Measurements from ENCODE around the gene GAL3ST2.
"Not testable (repeated sequence)": the region's sequence is repeated elsewhere in the genome, so short reads cannot be mapped to it uniquely, and the experiment has no call there.

The GAL3ST2 gene

GRCh38 chr2:241818229-241818942, 41.8 kb downstream of the GAL3ST2 start:
- no peaks in the 10 kb centered on the region for H3K79me2 ChIP-seq (ENCODE audit: insufficient read depth, low read depth)
- no peak overlapping the region for H3K4me2 ChIP-seq
- no peaks in the 10 kb centered on the region for H3K36me3 ChIP-seq (ENCODE audit: insufficient read depth)
- H3K27ac ChIP-seq = no peak overlapping the region
- no peaks in the 10 kb centered on the region for H3K4me1 ChIP-seq (ENCODE audit: low read depth, poor library complexity, severe bottlenecking)
- H3K9ac ChIP-seq = no peak overlapping the region
- no peak overlapping the region for H2AFZ ChIP-seq (ENCODE audit: low read depth)
- H3K27me3 ChIP-seq (ENCODE audit: insufficient read depth, low read depth) = peaks cover 48% of the 10 kb centered on the region; the same call in 1 of the 2 replicates
- no peak for TF ChIP-seq CTCF (conservative IDR thresholded peaks at IDR 0.05; ENCODE audit: low read depth, low read length)
- no peaks in the 10 kb centered on the region for H4K20me1 ChIP-seq (ENCODE audit: insufficient read depth)
- H3K4me3 ChIP-seq (IDR thresholded peaks at IDR 0.05; ENCODE audit: insufficient read depth, low read depth, low read length) = no peak overlapping the region

GRCh38 chr2:241818943-241819270, 42.3 kb downstream of the GAL3ST2 start:
- H2AFZ ChIP-seq (ENCODE audit: low read depth) = no peak overlapping the region
- no peaks in the 10 kb centered on the region for H3K4me1 ChIP-seq (ENCODE audit: low read depth, poor library complexity, severe bottlenecking)
- H4K20me1 ChIP-seq (ENCODE audit: insufficient read depth) = no peaks in the 10 kb centered on the region
- peaks cover 47% of the 10 kb centered on the region; the same call in 1 of the 2 replicates for H3K27me3 ChIP-seq (ENCODE audit: insufficient read depth, low read depth)
- H3K4me2 ChIP-seq = no peak overlapping the region
- no peak overlapping the region for H3K27ac ChIP-seq
- H3K79me2 ChIP-seq (ENCODE audit: insufficient read depth, low read depth) = no peaks in the 10 kb centered on the region
- no peak overlapping the region for H3K4me3 ChIP-seq (IDR thresholded peaks at IDR 0.05; ENCODE audit: insufficient read depth, low read depth, low read length)
- no peak overlapping the region for H3K9ac ChIP-seq
- H3K36me3 ChIP-seq (ENCODE audit: insufficient read depth) = no peaks in the 10 kb centered on the region
- TF ChIP-seq CTCF (conservative IDR thresholded peaks at IDR 0.05; ENCODE audit: low read depth, low read length) = no peak

- H4K20me1 ChIP-seq (ENCODE audit: insufficient read depth); H3K27ac ChIP-seq; H3K4me3 ChIP-seq (IDR thresholded peaks at IDR 0.05; ENCODE audit: insufficient read depth, low read depth, low read length); H3K4me2 ChIP-seq; H3K36me3 ChIP-seq (ENCODE audit: insufficient read depth); H3K9ac ChIP-seq; H3K4me1 ChIP-seq (ENCODE audit: low read depth, poor library complexity, severe bottlenecking); H2AFZ ChIP-seq (ENCODE audit: low read depth); H3K79me2 ChIP-seq (ENCODE audit: insufficient read depth, low read depth): not testable (repeated sequence)
- H3K27me3 ChIP-seq (ENCODE audit: insufficient read depth, low read depth) = peaks cover 40% of the 10 kb centered on the region; the same call in 1 of the 2 replicates
Measured at GRCh38 chr2:241819947-241820624, 43.5 kb downstream of the GAL3ST2 start.

GRCh38 chr2:241820625-241821384, 44.2 kb downstream of the GAL3ST2 start:
- Histone ChIP-seq H3K36me3 (ENCODE audit: insufficient read depth) (no peaks in the 10 kb centered on the region), H3K4me1 (ENCODE audit: low read depth, poor library complexity, severe bottlenecking) (no peaks in the 10 kb centered on the region), H3K79me2 (ENCODE audit: insufficient read depth, low read depth) (no peaks in the 10 kb centered on the region), H3K9ac (no peak overlapping the region), H3K4me2 (no peak overlapping the region), H2AFZ (ENCODE audit: low read depth) (no peak overlapping the region), H3K4me3 (IDR thresholded peaks at IDR 0.05; ENCODE audit: insufficient read depth, low read depth, low read length) (no peak overlapping the region), H3K27ac (no peak overlapping the region), H3K27me3 (ENCODE audit: insufficient read depth, low read depth) (peaks cover 38% of the 10 kb centered on the region; the same call in 1 of the 2 replicates), H4K20me1 (ENCODE audit: insufficient read depth) (no peaks in the 10 kb centered on the region)
- no peak for TF ChIP-seq CTCF (conservative IDR thresholded peaks at IDR 0.05; ENCODE audit: low read depth, low read length)
